ENCODE results near the gene SCNN1B. TPM values are rescaled to one million over a fixed set of nuclear protein-coding genes. Genes with fewer than 3 reads are reported as not detected.
"Not testable (repeated sequence)": the region's sequence is repeated elsewhere in the genome, so short reads cannot be mapped to it uniquely, and the experiment has no call there.

SCNN1B gene
- polyA plus RNA-seq, 3 donors: 2.2 to 9.4 (median 8.9) TPM

DNA sequence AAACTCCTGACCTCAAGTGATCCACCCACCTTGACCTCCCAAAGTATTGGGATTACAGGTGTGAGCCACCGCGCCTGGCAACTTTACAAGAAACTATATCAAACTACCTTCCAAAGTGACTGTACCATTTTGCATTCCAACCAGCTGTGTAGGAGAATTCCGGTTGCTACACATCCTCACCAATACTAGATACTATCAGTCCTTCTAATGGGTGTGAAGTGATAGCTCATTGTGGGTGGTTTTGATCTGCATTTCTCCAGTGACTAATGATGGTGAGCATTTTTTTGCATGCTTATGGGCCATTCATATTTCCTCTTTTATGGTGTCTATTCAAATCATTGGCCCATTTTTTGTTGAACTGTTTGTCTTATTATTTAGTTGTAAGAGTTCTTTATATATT, 37.7 kb downstream of the SCNN1B start:
- H3K27ac ChIP-seq (ENCODE audit: low read depth, low read length): no peak overlapping the region
- 79 to 97% (median 92%) methylated on average over 3 of the region's 3 CpGs for WGBS, 3 donors

DNA sequence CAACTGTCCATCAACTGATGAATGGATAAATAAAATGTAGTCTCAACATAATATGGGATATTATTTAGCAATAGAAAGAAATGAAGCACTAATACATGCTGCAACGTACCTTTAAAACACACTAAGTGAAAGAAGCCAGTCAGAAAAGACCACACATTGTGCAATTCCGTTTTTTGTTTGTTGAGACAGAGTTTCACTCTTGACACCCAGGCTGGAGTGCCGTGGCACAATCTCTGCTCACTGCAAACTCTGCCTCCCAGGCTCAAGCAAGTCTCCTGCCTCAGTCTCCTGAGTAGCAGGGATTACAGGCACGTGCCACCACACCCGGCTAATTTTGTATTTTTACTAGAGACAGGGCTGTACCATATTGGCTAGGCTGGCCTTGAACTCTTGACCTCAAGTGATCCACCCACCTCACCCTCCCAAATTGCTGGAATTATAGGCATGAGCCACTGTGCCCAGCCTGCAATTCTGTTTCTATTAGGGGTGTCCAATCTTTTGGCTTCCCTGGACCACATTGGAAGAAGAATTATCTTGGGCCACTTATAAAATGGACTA, 40.1 kb downstream of the SCNN1B start:
- H3K27ac ChIP-seq (ENCODE audit: low read depth, low read length): no peak overlapping the region
- WGBS, 3 donors: 70 to 80% (median 74%) methylated on average over 5 of the region's 5 CpGs

DNA sequence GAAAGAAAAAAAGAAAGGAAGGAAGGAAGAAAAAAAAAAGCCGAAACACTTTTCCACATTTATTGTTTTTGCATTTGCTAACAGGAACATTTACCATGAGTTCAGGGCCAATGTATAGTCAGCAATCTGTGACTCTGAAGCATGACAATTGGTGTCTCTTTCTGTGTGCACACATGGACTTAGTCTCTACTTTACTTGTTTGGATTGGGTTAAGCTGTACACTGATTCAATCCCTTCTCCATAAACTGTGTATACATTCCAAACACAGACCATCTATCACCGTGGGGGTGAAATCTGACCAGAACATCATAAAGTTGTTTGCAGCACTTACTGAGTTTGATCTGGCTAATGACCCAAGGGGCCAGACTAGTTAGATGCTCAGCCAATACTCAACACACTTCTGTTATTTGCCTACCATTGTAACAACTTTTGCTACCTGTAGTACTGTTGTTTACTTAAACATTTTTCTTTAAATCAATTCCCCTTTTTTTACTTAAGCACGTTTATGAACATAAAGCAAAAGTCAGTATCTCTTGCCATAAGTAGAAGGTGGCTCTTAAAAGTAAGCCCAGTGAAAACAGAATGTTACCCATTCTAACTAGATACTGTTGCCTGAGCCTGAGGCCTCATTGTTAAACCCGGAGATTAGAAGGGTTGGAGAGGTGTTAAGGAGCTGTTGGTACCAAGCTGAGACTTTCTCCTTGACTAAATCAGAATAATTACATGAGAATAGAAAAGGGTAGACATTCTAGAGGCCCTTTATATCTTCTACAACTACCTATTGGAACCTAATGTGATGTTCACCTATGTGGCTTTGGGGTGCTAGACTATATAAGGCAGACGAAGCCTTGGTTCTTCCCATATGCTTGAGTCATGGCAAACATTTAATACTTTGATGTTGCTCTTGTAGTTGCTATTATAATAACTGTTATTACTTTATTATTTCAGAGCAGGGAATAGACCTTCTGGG, 41.8 kb downstream of the SCNN1B start:
- WGBS, 3 donors: 60 to 68% (median 61%) methylated on average over 5 of the region's 5 CpGs
- H3K27ac ChIP-seq (ENCODE audit: low read depth, low read length): no peak overlapping the region

DNA sequence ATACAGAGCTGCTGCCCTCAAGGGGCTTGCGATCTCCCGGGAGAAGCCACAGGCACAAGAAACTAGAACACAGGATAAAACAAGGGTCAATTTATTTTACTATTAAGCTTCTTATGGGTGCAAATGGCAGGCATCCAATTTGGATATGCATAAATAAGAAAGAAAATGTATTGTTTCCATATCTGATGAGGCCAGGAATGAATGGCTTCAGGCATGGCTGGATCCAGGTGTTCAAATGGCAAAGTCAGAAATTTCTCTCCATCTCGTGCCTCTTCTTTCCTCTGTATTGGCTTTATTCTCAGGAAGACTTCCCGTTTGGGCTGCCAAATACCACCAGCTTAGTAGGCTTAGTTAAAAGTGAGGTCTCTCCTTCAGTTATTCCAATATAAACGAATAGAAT, 43.1 kb downstream of the SCNN1B start:
- 83 to 88% (median 87%) methylated on average over 5 of the region's 5 CpGs for WGBS, 3 donors
- H3K27ac ChIP-seq (ENCODE audit: low read depth, low read length): no peak overlapping the region

DNA sequence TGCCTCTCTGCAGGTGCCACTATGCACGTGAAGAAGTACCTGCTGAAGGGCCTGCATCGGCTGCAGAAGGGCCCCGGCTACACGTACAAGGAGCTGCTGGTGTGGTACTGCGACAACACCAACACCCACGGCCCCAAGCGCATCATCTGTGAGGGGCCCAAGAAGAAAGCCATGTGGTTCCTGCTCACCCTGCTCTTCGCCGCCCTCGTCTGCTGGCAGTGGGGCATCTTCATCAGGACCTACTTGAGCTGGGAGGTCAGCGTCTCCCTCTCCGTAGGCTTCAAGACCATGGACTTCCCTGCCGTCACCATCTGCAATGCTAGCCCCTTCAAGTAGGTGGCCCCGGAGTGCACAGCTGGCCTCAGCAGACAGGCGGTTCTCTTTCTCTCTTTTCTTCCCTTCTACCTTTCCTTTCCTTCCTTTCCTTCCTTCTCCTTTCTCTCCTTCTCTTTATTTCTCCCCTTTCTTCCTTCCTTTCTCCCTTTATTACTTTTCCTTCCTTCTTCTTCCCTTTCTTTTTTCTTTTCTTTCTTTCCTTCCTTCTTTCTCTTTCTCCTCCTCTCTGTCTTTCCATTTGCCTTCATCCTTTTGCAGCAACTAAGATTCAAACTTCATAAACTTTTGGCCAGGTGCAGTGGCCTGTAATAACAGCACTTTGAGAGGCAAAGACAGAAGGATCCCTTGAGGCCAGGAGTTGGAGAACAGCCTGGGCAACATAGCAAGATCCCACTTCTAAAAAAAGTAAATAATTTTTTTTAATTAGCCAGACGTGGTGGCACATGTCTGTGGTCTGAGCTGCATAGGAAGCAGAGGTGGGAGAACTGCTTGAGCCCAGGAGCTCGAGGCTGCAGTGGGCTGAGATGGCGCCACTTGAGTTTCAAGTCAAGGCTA, 46.7 kb downstream of the SCNN1B start:
- no peak overlapping the region for H3K27ac ChIP-seq (ENCODE audit: low read depth, low read length)
- WGBS, 3 donors: 55 to 58% (median 57%) methylated on average over 18 of the region's 18 CpGs

DNA sequence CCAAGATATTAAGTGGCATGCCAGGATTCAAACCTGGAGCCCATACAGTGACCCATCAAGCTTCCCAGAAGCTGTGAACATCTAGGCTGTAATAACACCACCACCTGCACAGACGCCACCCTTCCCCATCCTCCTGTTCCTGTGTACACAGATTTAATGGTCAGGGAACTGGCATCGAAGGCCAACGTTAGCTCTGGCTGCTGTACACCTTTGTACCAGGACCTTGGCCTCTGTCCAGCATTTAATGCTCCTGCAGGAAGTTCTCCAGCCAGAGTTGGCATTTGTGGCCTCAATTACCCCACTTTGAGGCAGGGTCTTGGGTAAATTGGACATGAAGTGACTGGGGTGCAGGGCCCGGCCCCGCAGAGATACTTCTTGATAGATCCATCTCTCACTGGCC, 49.3 kb downstream of the SCNN1B start:
- WGBS, 3 donors: 59 to 81% (median 79%) methylated on average over 5 of the region's 5 CpGs
- H3K27ac ChIP-seq (ENCODE audit: low read depth, low read length): no peak overlapping the region

DNA sequence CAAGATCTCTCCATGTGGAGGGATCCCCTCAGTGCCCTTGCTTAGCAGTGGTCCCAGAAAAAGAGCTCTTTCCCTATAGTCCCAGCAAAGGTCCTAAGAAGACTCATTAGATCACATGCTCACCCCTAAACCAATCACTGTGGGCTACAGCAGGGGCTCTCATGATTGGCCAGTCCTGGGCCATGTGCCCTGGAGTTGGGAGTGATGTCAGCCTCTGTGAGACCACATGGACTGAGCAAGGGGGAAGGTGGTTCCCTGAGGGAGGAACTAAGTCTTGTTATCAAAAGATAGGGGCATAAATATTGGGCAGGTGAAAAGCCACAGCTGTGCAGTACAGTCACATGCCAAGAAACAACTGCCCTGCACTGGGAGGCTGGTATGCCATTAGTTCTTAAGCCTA, 51.3 kb downstream of the SCNN1B start:
- no peak overlapping the region for H3K27ac ChIP-seq (ENCODE audit: low read depth, low read length)

DNA sequence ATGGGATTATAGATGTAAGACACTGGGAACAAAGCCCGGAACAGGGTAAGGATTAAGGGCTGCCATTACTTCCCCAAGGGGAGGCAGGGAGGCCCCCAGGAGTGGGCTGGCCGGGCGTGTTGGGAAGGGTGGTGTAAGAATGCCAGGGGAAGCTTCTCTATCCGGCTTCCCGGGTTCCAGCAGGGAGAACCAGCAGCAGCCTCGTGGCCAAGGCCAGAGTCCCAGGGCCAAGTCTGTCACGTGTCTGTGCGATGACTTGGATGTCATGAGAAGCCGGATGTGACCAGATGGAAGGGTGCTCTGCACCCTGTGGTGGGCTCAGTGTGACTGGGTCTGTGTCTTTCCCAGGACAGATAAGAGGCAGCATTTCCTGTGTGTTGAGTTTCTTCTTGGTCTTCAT, 52.1 kb downstream of the SCNN1B start:
- WGBS, 3 donors: 78 to 88% (median 85%) methylated on average over 9 of the region's 9 CpGs
- no peak overlapping the region for H3K27ac ChIP-seq (ENCODE audit: low read depth, low read length)

DNA sequence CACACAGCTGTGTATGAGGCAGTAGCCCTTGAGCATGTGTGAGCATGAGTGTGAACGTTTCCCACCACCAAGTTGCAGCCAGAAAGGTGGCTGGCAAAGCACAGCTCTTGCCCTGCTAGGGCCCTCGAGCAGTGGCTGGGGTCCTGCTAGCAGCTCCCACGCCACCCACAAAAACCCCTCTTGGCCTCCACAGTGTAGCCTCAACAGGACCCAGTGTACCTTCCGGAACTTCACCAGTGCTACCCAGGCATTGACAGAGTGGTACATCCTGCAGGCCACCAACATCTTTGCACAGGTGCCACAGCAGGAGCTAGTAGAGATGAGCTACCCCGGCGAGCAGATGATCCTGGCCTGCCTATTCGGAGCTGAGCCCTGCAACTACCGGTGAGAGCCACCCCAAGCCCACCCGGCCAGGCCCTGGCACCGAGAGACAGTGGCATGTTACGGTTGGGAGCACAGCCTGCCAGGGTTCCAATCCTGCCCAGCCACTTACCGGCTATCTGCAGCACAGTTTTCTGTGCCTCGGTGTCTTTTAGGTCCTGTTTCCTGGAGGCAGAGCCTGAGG, 53.1 kb downstream of the SCNN1B start:
- H3K27ac ChIP-seq (ENCODE audit: low read depth, low read length): no peak overlapping the region
- 88 to 91% (median 89%) methylated on average over 13 of the region's 13 CpGs for WGBS, 3 donors

DNA sequence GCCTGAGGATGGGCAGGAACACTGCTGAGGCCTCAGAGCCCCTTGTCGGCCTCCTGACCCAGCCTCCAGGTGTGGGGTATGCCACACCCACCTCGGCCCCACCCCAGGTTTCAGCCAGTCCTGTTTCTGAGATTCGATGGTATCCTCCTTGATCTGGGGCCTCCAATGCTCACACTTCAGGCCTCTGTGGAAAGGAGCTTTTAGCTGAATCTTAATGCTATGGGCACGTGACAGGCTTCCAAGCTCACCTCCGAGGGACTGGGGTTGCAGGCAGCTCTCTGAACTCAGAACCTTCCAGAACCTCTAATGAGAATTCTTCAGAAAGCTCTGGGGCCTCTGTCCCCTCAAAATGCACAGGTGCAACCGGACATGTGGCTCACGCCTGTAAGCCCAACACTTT, 54.8 kb downstream of the SCNN1B start:
- WGBS, 3 donors: 84 to 93% (median 88%) methylated on average over 7 of the region's 7 CpGs
- H3K27ac ChIP-seq (ENCODE audit: low read depth, low read length): no peak overlapping the region

DNA sequence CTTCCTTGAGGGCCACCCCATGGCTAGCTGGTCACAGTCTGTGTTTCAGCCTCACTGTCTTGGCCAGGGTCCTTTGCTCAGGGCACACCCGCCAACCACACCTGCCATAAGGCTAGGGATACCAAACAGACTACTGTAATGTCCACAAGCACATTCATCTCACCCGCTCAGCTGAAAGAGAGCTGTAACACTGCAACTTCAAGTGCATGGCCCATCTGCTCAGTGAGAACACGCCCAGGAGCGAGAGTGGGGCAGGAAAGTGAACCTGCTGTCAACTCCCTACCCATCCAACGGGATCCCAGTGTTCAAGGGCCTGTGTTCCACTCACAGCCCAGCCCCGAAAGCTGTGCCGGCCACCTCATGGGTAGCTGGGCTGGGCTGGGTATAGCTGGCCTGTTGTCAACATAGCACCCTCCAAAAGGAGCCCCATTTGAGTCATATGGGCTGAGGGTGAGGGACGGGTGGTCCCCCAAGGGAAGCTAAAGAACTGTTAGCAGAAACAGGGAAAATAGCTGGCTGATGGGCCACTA, 55.7 kb downstream of the SCNN1B start:
- WGBS, 3 donors: 79 to 86% (median 84%) methylated on average over 8 of the region's 8 CpGs
- no peak overlapping the region for H3K27ac ChIP-seq (ENCODE audit: low read depth, low read length)

DNA sequence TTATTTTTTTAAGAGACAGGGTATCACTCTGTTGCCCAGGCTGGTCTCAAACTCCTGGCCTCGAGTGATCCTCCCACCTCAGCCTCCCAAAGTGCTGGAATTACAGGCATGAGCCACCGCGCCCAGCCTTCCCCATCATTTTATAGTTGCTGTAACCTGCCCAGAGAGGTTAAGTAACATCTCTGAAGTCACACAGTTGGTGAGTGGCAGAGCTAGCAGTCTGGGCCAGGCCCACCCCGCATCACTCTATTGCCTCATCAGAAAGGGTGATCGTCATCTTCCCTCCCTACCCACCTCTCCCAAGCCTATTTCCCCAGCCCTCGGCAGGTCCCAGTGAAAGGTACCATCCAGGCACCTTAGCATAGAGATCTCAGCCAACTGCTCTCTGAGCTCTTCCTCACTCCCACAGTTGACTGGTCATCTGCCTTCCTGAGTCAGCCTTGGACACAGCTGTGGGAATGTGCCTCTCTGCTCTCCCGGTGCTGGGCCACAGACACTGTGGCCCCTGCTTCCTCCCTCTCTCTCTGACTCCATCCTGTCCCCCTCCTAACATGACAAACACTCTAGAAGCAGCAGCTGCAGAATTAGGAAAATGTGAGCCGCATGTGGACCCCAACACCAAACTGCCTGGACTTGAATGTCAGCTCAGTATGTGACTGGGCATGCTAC, 57.1 kb downstream of the SCNN1B start:
- no peak overlapping the region for H3K27ac ChIP-seq (ENCODE audit: low read depth, low read length)
- WGBS, 3 donors: 59 to 77% (median 68%) methylated on average over 8 of the region's 8 CpGs

DNA sequence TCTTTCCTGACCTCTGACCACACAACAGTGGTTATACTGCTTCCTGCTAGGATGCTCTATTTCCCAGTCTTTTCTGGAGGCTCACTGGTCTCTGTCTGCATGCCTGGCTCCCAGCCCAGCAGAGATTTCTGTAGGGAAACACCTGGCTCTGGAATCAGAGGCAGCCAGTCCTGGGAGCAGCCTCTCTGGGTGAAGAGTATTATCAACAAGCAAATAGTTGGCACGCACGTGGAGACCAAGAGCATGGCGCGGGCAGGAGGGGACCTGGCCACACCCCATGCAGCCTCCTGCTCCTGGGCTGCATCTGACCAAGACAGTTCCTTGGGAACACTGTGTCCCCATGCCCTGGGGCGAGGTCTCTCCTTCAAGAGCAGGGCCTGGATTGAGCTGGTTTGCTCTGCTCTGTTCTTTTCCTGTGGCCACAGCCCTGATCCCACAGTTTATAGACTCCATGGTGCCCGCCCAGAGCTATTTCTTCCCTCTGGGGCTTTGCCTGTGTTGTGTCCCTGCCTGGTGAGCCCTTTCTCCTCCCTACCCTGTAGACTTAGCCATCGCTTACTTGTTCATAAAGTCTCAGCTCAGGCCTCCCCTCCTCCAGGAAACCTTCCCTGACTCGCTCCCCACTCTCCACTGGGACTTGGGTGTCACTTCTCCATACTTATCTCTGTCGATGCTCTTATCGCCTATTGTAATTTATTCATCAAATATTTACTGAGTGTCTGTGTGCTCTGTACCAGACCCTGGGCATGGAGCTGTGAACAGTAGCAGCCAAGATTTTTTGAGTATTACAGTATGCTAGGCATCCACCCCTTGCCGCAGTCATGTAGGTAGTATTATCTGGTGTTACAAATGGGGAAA, 60.6 kb downstream of the SCNN1B start:
- no peak overlapping the region for H3K27ac ChIP-seq (ENCODE audit: low read depth, low read length)
- 30 to 67% (median 59%) methylated on average over 11 of the region's 11 CpGs for WGBS, 3 donors

DNA sequence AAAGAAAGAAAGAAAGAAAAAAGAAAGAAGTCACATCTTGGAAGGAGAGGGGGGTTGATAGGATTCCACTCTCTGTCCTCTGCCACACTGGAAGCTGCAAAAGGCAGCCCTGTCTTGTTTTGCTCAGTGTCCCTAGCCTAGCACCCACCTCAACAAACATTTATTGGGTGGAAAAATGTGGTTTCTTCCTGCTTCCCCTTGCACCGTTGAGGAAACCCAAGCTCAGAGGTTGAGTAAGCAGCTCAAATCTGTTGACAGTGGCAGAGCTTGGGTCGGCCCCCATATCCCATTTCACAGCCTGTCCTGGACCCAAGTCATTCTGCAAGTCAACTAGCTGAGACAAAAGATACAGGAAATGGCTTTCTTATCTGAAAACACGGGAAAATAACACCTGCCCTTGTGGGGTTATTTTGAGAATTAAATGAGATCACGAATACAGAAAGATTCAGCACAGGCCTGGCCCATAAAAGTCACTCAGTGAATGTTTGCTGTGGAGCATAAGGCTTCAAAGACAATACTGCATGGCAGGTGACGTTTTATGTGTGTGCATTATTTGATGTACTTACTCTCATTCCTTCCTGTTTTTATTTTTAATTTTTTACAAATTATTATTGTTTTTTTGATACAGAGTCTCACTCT, 63.6 kb downstream of the SCNN1B start:
- 12 to 26% (median 25%) methylated on average over 5 of the region's 5 CpGs for WGBS, 3 donors
- H3K27ac ChIP-seq (ENCODE audit: low read depth, low read length): no peak overlapping the region

DNA sequence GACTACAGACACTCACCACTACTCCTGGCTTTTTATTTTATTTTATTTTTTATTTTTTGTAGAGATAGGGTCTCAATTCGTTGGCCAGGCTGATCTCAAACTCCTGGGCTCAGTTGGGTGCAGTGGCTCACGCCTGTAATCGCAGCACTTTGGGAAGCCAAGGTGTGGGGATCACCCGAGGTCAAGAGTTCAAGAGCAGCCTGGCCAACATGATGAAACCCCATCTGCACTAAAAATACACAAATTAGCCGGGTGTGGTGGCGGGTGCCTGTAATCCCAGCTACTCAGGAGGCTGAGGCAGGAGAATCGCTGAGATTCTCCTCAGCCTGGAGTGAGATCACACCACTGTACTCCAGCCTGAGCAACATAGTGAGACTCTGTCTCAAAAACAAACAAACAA, 64.2 kb downstream of the SCNN1B start:
- not testable (repeated sequence) for H3K27ac ChIP-seq (ENCODE audit: low read depth, low read length)
- WGBS, 3 donors: 73 to 85% (median 77%) methylated on average over 7 of the region's 7 CpGs

DNA sequence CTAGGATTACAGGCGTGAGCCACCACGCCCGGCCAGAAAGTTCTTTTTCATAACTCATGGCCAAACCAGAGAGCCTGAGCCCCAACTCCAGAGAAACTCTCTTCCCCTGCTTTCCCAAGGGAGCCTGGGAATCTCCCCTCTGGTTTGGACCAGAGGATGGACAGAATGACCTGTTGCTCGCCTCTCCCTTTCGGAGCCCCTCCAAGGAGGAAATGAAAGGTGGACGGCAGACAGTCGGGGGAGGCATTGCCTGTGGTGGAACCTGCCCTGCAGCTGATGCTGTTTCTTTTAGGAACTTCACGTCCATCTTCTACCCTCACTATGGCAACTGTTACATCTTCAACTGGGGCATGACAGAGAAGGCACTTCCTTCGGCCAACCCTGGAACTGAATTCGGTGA, 65.5 kb downstream of the SCNN1B start:
- H3K27ac ChIP-seq (ENCODE audit: low read depth, low read length): no peak overlapping the region
- 83 to 90% (median 85%) methylated on average over 10 of the region's 10 CpGs for WGBS, 3 donors

DNA sequence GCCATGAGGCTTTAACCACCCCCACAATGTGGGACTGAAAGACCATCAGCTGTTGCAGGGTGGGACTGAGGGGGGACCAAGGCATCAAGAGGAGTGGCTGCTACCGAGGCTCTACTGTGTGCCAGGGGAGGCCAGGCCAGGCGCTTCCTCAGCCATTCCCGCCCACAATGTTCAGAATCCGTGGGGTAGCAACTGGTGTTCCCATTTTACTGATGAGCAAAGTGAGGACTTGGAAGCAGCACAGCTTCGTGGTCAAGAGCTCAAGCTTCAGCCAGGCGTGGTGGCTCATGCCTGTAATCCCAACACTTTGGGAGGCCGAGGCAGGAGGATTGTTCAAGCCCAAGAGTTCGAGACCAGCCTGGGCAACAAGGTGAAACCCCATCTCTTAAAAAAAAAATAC, 65.9 kb downstream of the SCNN1B start:
- 79 to 88% (median 87%) methylated on average over 8 of the region's 8 CpGs for WGBS, 3 donors
- no peak overlapping the region for H3K27ac ChIP-seq (ENCODE audit: low read depth, low read length)
